ENCODE data around the gene ABCC5. TPM values are rescaled to one million over a fixed set of nuclear protein-coding genes. Genes with fewer than 3 reads are reported as not detected.

ABCC5 gene
- total RNA-seq, 1 experiment from 2014 or later: 35.1 TPM

- TF ChIP-seq REST (IDR thresholded peaks at IDR 0.05; ENCODE audit: insufficient read depth in 1 of 2, low read depth in 2 of 2, low read length in 1 of 2) (peak in 1 of 2 experiments; percentile 69; a peak in 2 of 4 replicates), SIN3A (IDR thresholded peaks at IDR 0.05; ENCODE audit: borderline replicate concordance, insufficient read depth, low read depth, low read length) (no peak)
- Histone ChIP-seq H3K4me3 (ENCODE audit: low read depth in 2 of 2, low read length in 2 of 2) (no peak overlapping the region), H3K27me3 (ENCODE audit: control insufficient read depth, insufficient read depth, low read length) (no peaks in the 10 kb centered on the region), H3K36me3 (ENCODE audit: control insufficient read depth, insufficient read depth, low read length) (0 out of 2 replicates have a peak, but pooled peaks cover 10% of the 10 kb centered on the region), H3K4me1 (ENCODE audit: control insufficient read depth, insufficient read depth, low read length) (no peaks in the 10 kb centered on the region), H3K27ac (ENCODE audit: low read length) (no peak overlapping the region), H3K9me3 (ENCODE audit: control insufficient read depth, insufficient read depth, low read depth, low read length) (no peaks in the 10 kb centered on the region)
- CTCF ChIA-PET: no interaction called here
- in situ Hi-C loops (cut with HindIII; ENCODE audit: low pct_unique_long_range_greater_than_20kb, low sequenced_read_pairs) (no loop called here), intact Hi-C loops (cut with micrococcal nuclease; ENCODE audit: unreplicated experiment) (no loop called here)
- no TSS peak for BruUV-seq (replicated peaks)
- ATAC-seq: no peak
- POLR2A ChIA-PET: no interaction called here
- DNase-seq (ENCODE audit: low read depth, low spot score): no peak
These were observed 68.0 kb downstream of the ABCC5 start for GRCh38 chr3:183949690-183950089.

- intact Hi-C loops (cut with micrococcal nuclease; ENCODE audit: unreplicated experiment): no loop called here
- TF ChIP-seq REST (IDR thresholded peaks at IDR 0.05; ENCODE audit: insufficient read depth in 1 of 2, low read depth in 2 of 2, low read length in 1 of 2): no peak
- no peak for DNase-seq (ENCODE audit: low read depth, low spot score)
- CTCF ChIA-PET: no interaction called here
- in situ Hi-C loops (cut with HindIII; ENCODE audit: low pct_unique_long_range_greater_than_20kb, low sequenced_read_pairs): no loop called here
- no peaks in the 10 kb centered on the region for H3K27me3 ChIP-seq (ENCODE audit: control insufficient read depth, insufficient read depth, low read length)
- H3K4me3 ChIP-seq (ENCODE audit: low read depth in 2 of 2, low read length in 2 of 2): no peak overlapping the region
- H3K27ac ChIP-seq (ENCODE audit: low read length): no peak overlapping the region
- ATAC-seq: no peak
- H3K9me3 ChIP-seq (ENCODE audit: control insufficient read depth, insufficient read depth, low read depth, low read length): no peaks in the 10 kb centered on the region
- BruUV-seq (replicated peaks): no TSS peak
- POLR2A ChIA-PET: no interaction called here
- 0 out of 2 replicates have a peak, but pooled peaks cover 10% of the 10 kb centered on the region for H3K36me3 ChIP-seq (ENCODE audit: control insufficient read depth, insufficient read depth, low read length)
- H3K4me1 ChIP-seq (ENCODE audit: control insufficient read depth, insufficient read depth, low read length): no peaks in the 10 kb centered on the region
These were observed 71.6 kb downstream of the ABCC5 start for GRCh38 chr3:183946037-183946436.

GRCh38 chr3:183944775-183945174, 72.9 kb downstream of the ABCC5 start:
- in situ Hi-C loops (cut with HindIII; ENCODE audit: low pct_unique_long_range_greater_than_20kb, low sequenced_read_pairs): no loop called here
- CTCF ChIA-PET: no interaction called here
- no peak overlapping the region for H3K4me3 ChIP-seq (ENCODE audit: low read depth in 2 of 2, low read length in 2 of 2)
- no peaks in the 10 kb centered on the region for H3K4me1 ChIP-seq (ENCODE audit: control insufficient read depth, insufficient read depth, low read length)
- H3K27me3 ChIP-seq (ENCODE audit: control insufficient read depth, insufficient read depth, low read length): no peaks in the 10 kb centered on the region
- POLR2A ChIA-PET: no interaction called here
- no peak for DNase-seq (ENCODE audit: low read depth, low spot score)
- intact Hi-C loops (cut with micrococcal nuclease; ENCODE audit: unreplicated experiment): no loop called here
- TF ChIP-seq SIN3A (IDR thresholded peaks at IDR 0.05; ENCODE audit: borderline replicate concordance, insufficient read depth, low read depth, low read length): no peak
- TF ChIP-seq CTCF (IDR thresholded peaks at IDR 0.05): no peak
- no peak for TF ChIP-seq TCF7L2 (IDR thresholded peaks at IDR 0.05; ENCODE audit: low read depth, low read length)
- no peak for TF ChIP-seq REST (IDR thresholded peaks at IDR 0.05; ENCODE audit: insufficient read depth in 1 of 2, low read depth in 2 of 2, low read length in 1 of 2)
- 0 out of 2 replicates have a peak, but pooled peaks cover 6% of the 10 kb centered on the region for H3K36me3 ChIP-seq (ENCODE audit: control insufficient read depth, insufficient read depth, low read length)
- no peak overlapping the region for H3K27ac ChIP-seq (ENCODE audit: low read length)
- no peaks in the 10 kb centered on the region for H3K9me3 ChIP-seq (ENCODE audit: control insufficient read depth, insufficient read depth, low read depth, low read length)
- no peak for ATAC-seq
- no TSS peak for BruUV-seq (replicated peaks)
